PFSK-1 (cell line): ENCODE measurements around the gene RTN4RL2.

Experiments used
- FOXP2 ChIP-seq: optimal IDR thresholded peaks from 2 replicates; pipeline ENCODE3; 2011; ENCODE audit warnings: borderline replicate concordance, control low read depth, inconsistent platforms; ENCODE audit not compliant: insufficient read depth; ENCODE audit errors: extremely low read length, extremely low read depth
- POLR2AphosphoS5 ChIP-seq: IDR thresholded peaks from 2 replicates; pipeline ENCODE4 v1.6.1; 2012; ENCODE audit warnings: low read depth, mild to moderate bottlenecking, control low read depth, low read length, moderate library complexity
- SIN3A ChIP-seq: IDR thresholded peaks from 2 replicates; pipeline ENCODE4 v1.6.1; 2012; ENCODE audit warnings: mild to moderate bottlenecking, low read length, moderate library complexity, borderline replicate concordance; ENCODE audit not compliant: insufficient read depth
- TAF1 ChIP-seq: IDR thresholded peaks from 2 replicates; pipeline ENCODE4 v1.6.1; 2012; ENCODE audit warnings: low read length, control low read depth, borderline replicate concordance; ENCODE audit not compliant: insufficient read depth
- TF ChIP-seq, protein P1 (sequence below), 2 experiments: IDR thresholded peaks; 2 replicates each; pipeline versions ENCODE4 v1.6.1 to v1.8.0; 2011 to 2012; ENCODE audit warnings: low read depth in 2 of 2, low read length in 2 of 2, control low read depth in 1 of 2, inconsistent platforms in 1 of 2, mild to moderate bottlenecking in 1 of 2, moderate library complexity in 1 of 2; ENCODE audit not compliant: insufficient read depth in 1 of 2

RTN4RL2 gene

GRCh38 chr11:57432149-57432561 lies 28.2 kb upstream of the RTN4RL2 start:
- TF ChIP-seq TAF1 (no peak), FOXP2 (no peak), SIN3A (no peak), POLR2AphosphoS5 (no peak)
- TF ChIP-seq, protein P1, sequence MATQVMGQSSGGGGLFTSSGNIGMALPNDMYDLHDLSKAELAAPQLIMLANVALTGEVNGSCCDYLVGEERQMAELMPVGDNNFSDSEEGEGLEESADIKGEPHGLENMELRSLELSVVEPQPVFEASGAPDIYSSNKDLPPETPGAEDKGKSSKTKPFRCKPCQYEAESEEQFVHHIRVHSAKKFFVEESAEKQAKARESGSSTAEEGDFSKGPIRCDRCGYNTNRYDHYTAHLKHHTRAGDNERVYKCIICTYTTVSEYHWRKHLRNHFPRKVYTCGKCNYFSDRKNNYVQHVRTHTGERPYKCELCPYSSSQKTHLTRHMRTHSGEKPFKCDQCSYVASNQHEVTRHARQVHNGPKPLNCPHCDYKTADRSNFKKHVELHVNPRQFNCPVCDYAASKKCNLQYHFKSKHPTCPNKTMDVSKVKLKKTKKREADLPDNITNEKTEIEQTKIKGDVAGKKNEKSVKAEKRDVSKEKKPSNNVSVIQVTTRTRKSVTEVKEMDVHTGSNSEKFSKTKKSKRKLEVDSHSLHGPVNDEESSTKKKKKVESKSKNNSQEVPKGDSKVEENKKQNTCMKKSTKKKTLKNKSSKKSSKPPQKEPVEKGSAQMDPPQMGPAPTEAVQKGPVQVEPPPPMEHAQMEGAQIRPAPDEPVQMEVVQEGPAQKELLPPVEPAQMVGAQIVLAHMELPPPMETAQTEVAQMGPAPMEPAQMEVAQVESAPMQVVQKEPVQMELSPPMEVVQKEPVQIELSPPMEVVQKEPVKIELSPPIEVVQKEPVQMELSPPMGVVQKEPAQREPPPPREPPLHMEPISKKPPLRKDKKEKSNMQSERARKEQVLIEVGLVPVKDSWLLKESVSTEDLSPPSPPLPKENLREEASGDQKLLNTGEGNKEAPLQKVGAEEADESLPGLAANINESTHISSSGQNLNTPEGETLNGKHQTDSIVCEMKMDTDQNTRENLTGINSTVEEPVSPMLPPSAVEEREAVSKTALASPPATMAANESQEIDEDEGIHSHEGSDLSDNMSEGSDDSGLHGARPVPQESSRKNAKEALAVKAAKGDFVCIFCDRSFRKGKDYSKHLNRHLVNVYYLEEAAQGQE (IDR thresholded peaks at IDR 0.05; ENCODE audit: insufficient read depth in 1 of 2, low read depth in 2 of 2, low read length in 2 of 2) = no peak

DNA sequence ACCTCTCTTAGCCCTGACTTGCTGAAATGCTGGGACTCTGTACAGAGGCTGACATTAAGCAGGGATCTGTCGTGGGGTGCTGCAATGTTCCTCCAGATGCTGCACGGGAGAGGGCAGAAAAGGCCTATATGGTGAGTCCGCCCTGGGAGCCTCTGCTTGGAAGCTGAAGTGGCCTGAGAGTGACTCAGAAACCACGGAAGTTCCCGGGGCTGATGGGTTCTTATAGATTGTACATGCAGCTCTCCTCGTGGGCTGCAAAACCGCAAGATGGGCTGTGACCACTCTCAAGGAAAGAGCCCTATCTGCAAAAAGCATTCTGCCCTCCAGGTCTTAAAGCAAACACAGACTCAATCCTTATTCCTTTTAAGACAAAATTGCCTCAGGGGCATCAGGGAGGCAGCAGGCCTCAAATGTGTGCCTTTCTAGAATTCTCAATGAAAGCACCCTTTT lies 27.6 kb upstream of the RTN4RL2 start:
- TF ChIP-seq SIN3A = no peak
- no peak for TF ChIP-seq TAF1
- TF ChIP-seq POLR2AphosphoS5 = no peak
- TF ChIP-seq, protein P1 (IDR thresholded peaks at IDR 0.05; ENCODE audit: insufficient read depth in 1 of 2, low read depth in 2 of 2, low read length in 2 of 2) = no peak
- no peak for TF ChIP-seq FOXP2

- TF ChIP-seq, protein P1 (IDR thresholded peaks at IDR 0.05; ENCODE audit: insufficient read depth in 1 of 2, low read depth in 2 of 2, low read length in 2 of 2) = no peak
These were observed 25.4 kb upstream of the RTN4RL2 start for GRCh38 chr11:57434640-57435546.

GRCh38 chr11:57436031-57436430 lies 24.3 kb upstream of the RTN4RL2 start:
- no peak for TF ChIP-seq POLR2AphosphoS5
- TF ChIP-seq, protein P1 (IDR thresholded peaks at IDR 0.05; ENCODE audit: insufficient read depth in 1 of 2, low read depth in 2 of 2, low read length in 2 of 2) = no peak
- TF ChIP-seq TAF1 = no peak
- TF ChIP-seq FOXP2 = no peak
- TF ChIP-seq SIN3A = no peak
